Kidney tubule cell (primary cell): Measurements from ENCODE around the gene KRT86.
"Not testable (repeated sequence)": the region's sequence is repeated elsewhere in the genome, so short reads cannot be mapped to it uniquely, and the experiment has no call there.

Experiments
- DNase-seq: peaks from one replicate; pipeline ENCODE4 v3.0.0-alpha.2; 2018; ENCODE audit warnings: low spot score

The KRT86 gene

GRCh38 chr12:52314511-52314910, 40.1 kb downstream of the KRT86 start:
- DNase-seq = no peak

GRCh38 chr12:52315721-52316120, 41.3 kb downstream of the KRT86 start:
- not testable (repeated sequence) for DNase-seq

DNA sequence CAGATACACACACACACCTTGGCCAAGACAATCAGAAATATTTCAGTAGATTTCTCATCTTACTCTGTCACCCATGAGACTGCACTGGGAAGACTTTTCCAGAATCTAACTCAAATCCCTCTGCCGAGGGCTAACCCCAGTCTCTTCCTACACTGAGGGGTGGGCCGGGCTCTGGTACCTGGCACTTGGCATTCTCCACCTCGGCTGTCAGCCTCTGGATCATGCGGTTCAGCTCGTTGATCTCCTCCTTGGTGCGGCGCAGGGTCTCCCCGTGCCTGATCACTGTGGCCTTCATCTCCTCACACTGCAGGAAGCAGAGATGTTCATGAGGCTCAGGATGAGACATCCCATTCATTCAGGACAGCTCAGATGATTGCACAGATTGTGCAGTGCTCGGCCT, 41.8 kb downstream of the KRT86 start:
- no peak for DNase-seq

DNA sequence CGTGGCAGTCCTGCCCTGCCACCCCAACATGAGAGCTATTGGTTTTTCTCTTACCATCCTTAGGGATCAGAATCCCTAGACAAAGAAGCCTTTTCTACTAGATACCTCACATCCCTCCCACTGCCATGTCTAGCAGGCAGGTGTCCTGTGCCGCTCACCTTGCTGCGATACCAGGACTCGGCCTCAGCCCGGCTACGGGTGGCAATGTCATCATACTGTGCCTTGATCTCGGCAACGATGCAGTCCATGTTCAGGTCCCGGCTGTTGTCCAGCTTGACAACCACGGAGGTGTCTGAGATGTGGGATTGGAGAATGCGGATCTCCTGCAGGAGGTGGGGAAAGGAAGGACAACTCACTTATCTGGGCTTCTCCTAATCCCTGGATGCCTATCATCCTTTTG, 42.3 kb downstream of the KRT86 start:
- DNase-seq = no peak

DNA sequence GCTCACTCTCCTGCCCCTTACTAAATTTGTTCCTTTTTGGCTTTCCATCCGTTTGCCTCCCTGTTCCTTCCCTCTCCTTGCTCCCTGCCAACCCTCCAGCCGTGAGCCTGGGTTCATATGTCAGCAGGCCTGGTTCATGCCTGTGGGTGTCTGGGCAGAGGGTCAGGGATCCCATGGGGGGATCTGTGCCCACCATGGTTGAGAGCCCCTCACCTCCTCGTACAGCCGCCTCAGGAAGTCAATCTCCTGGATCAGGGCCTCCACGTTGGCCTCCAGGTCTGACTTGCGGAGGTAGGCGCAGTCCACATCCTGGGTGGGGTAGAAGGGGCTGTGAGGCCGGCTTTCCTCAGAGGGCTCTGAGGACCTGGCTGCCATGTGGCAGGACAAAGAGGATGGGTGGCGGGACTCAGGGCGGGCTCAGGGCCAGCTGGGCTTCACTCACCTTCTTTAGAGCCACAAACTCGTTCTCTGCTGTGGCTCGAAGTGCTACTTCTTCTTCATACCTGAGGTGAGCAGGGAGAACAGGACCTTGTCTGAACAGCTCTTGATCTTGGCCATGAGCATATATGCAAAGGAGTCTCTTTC, 43.1 kb downstream of the KRT86 start:
- DNase-seq = no peak

DNA sequence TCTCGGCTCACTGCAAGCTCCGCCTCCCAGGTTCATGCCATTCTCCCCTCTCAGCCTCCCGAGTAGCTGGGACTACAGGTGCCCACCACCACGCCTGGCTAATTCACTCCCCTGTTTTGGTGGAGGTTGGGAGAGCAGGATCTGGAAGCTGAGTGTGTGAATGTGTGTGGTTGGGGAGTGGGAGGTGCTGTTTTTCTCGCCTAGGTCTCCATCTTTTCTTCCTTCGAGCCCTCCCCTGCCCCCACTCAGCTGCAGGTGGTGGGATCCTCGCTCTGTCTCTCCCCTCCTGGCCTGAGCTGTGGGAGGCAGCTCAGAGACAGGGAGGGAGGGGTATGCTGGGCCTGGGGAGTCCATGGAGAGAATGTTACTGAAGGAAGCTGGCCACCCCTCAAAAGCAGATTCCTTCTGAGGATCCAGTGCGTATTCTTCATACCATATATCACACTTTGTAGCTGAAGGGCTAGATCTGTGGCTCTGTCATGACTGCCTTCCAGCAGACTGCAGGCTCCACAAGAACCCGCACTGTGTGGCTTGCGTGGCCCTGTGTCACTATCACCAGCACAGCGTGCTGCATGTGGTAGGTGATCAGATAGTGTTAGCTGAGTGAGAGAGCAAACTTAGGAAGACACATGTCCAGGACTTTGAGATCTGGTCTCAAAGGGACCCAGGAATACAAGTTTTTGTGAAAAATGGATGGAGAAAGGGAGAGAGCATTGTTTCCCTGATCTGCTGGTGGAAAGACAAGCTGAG, 44.0 kb downstream of the KRT86 start:
- DNase-seq = no peak

GRCh38 chr12:52319097-52319496, 44.7 kb downstream of the KRT86 start:
- DNase-seq = peak; percentile 42

DNA sequence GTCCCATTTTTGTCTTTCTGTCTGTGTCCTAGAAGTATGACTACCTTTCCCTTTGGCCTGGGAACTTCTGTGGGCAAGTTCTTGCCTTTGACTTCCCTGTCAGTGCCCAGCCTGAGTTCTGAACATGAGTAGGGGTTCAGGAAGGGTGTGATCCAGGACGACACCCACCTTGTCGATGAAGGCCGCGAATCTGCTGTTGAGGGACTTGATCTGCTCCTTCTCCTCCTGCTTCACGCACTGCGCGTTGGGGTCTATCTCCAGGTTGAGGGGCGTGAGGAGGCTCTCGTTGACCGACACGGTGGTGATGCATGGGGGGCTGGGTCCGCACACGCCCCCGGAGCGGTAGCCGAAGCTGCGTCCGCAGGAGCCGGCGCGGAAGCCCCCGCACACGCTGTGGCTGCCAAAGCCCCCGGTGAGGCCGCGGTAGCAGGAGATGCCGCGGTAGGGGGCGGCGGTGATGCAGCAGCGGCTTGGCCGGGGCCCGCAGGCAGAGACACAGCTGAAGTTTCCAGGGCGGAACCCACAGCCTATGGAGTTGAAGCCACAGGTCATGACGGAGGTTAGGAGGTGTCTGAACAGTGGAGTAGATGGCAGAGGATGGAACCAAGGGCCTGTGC, 46.4 kb downstream of the KRT86 start, which contains the start of gene KRT83:
Gene KRT83, minus strand, starts transcription at position 615 of the 617 bp plus-strand sequence. Its CDS starts 63 bp downstream, at position 552.
- DNase-seq = no peak

GRCh38 chr12:52321418-52321817, 47.0 kb downstream of the KRT86 start:
- DNase-seq = no peak

- DNase-seq = no peak
Observed at GRCh38 chr12:52322069-52322468, 47.6 kb downstream of the KRT86 start.

- DNase-seq = no peak
Observed at GRCh38 chr12:52323001-52323400, 48.6 kb downstream of the KRT86 start.

- DNase-seq = no peak
Observed at GRCh38 chr12:52323416-52324152, 49.1 kb downstream of the KRT86 start.

GRCh38 chr12:52324153-52324444, 49.7 kb downstream of the KRT86 start:
- DNase-seq = no peak

GRCh38 chr12:52327052-52327829, 52.8 kb downstream of the KRT86 start:
- DNase-seq = peak; percentile 97

- DNase-seq = no peak
Observed at GRCh38 chr12:52327830-52328500, 53.5 kb downstream of the KRT86 start.

- DNase-seq = no peak
Observed at GRCh38 chr12:52331039-52331438, 56.6 kb downstream of the KRT86 start.

- DNase-seq = no peak
Observed at GRCh38 chr12:52331833-52332232, 57.4 kb downstream of the KRT86 start.

GRCh38 chr12:52332381-52332780, 57.9 kb downstream of the KRT86 start:
- DNase-seq = no peak

DNA sequence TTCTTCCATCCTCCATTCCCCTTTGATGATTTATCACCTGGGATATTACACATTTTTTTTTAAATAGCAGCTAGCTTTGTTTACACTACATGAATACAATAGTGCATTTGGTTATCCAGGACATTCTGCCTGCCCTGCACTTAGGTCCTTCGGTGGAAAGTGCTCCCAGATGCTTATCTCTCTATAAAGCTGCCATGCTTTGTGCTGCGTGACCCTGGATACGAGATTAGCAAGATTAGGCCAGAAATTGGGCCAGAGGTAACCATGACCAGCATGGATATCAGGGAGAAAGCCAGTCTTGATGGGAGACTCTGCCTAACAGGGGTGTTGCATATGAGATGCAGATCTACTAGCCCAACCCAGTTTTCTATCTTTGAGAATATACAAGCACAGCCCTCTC, 58.9 kb downstream of the KRT86 start:
- no peak for DNase-seq

DNA sequence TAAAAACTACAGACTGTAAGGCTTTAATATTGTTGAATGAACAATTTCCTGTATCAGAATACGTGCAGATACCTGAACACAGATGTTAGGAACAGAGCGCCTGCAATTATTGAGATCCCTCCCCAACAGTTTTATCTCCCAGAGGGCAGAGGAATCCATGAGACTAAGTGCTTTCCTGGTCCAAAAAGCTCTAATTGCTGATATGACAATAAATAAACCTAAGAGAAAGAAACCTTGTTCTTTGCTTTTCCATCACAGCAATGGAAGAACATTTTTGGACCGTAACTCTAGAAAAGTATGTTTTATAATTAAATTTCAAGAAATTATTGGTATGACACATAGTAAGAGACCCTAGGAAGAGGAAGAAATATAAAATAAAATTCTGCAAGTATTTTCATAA, 59.7 kb downstream of the KRT86 start:
- no peak for DNase-seq

- DNase-seq = no peak
Observed at GRCh38 chr12:52335598-52336262, 61.3 kb downstream of the KRT86 start.
